T-cell (primary cell): ENCODE results near the gene PPP3CA. TPM values are rescaled to one million over a fixed set of nuclear protein-coding genes. Genes with fewer than 3 reads are reported as not detected.

Source experiments
- ATAC-seq, 4 experiments: fragments of 200-7000 bp in 3 of 4; fragments of 150-1000 bp in 1 of 4; cut with Tn5 transposase; replicated peaks in 1 of 4; 1 replicate in 3 of 4; 2 replicates in 1 of 4; pipeline ENCODE4 v1.10.0; 2021; ENCODE audit warnings: moderate library complexity in 3 of 4, mild to moderate bottlenecking in 2 of 4, moderate number of reproducible peaks in 1 of 4
- CTCF ChIA-PET, 2 donors: fragments of 300-600 bp; sonication (Branson Sonifier 250); formaldehyde crosslinking; loops; one replicate each; lab custom pipeline; 2022; ENCODE audit warnings: antibody characterized with exemption in 2 of 2; lab: Charles Lee
- POLR2A ChIA-PET, 2 donors: fragments of 300-600 bp; sonication (Branson Sonifier 250); formaldehyde crosslinking; loops; one replicate each; lab custom pipeline; 2022; ENCODE audit warnings: antibody characterized with exemption in 2 of 2; lab: Charles Lee
- DNase-seq, 35 experiments: peaks; one replicate each; pipeline versions ENCODE4 v3.0.0 to v3.0.0-alpha.2; 2013 to 2023
- H3K27ac ChIP-seq: one replicate; pipeline ENCODE4 v1.5.1; 2013; ENCODE audit warnings: low read length
- H3K27me3 ChIP-seq, 2 experiments: replicated peaks in 1 of 2; 1 replicate in 1 of 2; 2 replicates in 1 of 2; pipeline versions ENCODE4 v1.6.1 to v1.7.0; 2013; ENCODE audit warnings: low read length in 1 of 2, mixed read lengths in 1 of 2; ENCODE audit not compliant: control insufficient read depth in 2 of 2, insufficient read depth in 2 of 2; ENCODE audit errors: extremely low read depth in 1 of 2
- H3K36me3 ChIP-seq, 2 donors: 1 replicate in 1 of 2; 2 replicates in 1 of 2; pipeline versions ENCODE4 v1.6.1 to v1.7.0; 2013; ENCODE audit warnings: low read length in 1 of 2; ENCODE audit not compliant: control insufficient read depth in 2 of 2, insufficient read depth in 1 of 2; ENCODE audit errors: extremely low read depth in 1 of 2
- H3K4me1 ChIP-seq, 2 experiments: 1 replicate in 1 of 2; 2 replicates in 1 of 2; pipeline versions ENCODE4 v1.6.1 to v1.7.0; 2013; ENCODE audit warnings: low read length in 2 of 2, mixed read lengths in 1 of 2; ENCODE audit not compliant: insufficient read depth in 2 of 2, control insufficient read depth in 1 of 2; ENCODE audit errors: extremely low read depth in 1 of 2
- H3K4me3 ChIP-seq, 2 donors: 1 replicate in 1 of 2; 2 replicates in 1 of 2; pipeline versions ENCODE4 v1.5.1 to v1.7.0; 2013; ENCODE audit warnings: mild to moderate bottlenecking in 2 of 2, low read length in 1 of 2, moderate library complexity in 1 of 2; ENCODE audit not compliant: control insufficient read depth in 1 of 2; ENCODE audit errors: extremely low read depth in 1 of 2
- H3K9me3 ChIP-seq: 2 replicates; pipeline ENCODE4 v1.7.0; 2013
- H3K27ac Mint-ChIP-seq, 2 donors: one replicate each; pipeline ENCODE4 v1.8.0; 2020 to 2021; ENCODE audit warnings: mild to moderate bottlenecking in 2 of 2, mixed read lengths in 2 of 2
- H3K27me3 Mint-ChIP-seq, 2 donors: one replicate each; pipeline ENCODE4 v1.8.0; 2021 to 2022; ENCODE audit warnings: mixed read lengths in 2 of 2
- H3K36me3 Mint-ChIP-seq: one replicate; pipeline ENCODE4 v1.8.0; 2021; ENCODE audit warnings: mixed read lengths
- H3K4me1 Mint-ChIP-seq, 3 donors: one replicate each; pipeline ENCODE4 v1.8.0; 2020 to 2022; ENCODE audit warnings: mixed read lengths in 3 of 3, mild to moderate bottlenecking in 1 of 3
- H3K4me3 Mint-ChIP-seq, 3 donors: one replicate each; pipeline ENCODE4 v1.8.0; 2020 to 2022; ENCODE audit warnings: mild to moderate bottlenecking in 3 of 3, mixed read lengths in 3 of 3, moderate library complexity in 3 of 3
- H3K9me3 Mint-ChIP-seq, 3 donors: one replicate each; pipeline ENCODE4 v1.8.0; 2020 to 2022; ENCODE audit warnings: mixed read lengths in 3 of 3
- WGBS: methylation state at CpG from one replicate; pipeline ENCODE4 v1.1.5; 2013; ENCODE audit warnings: missing lambda C conversion rate; ENCODE audit not compliant: insufficient coverage; 5-methylcytosine and 5-hydroxymethylcytosine counted together
- total RNA-seq, 35 experiments: library from RNA in 6 of 35; stranded (reverse) in 6 of 35; fragments of 120-200 nt in 1 of 35; gene quantifications; one replicate each; pipeline versions ENCODE4 v1.2.1 to v1.2.4 and lab custom pipeline; 2013 to 2026

Gene PPP3CA
- total RNA-seq, 5 donors from 2014 or later (not counting 1 experiment from before 2014, with no cell fraction given), result 28.2 to 35.7 (median 33.5) TPM

GRCh38 chr4:101262683-101263082 lies 84.6 kb downstream of the PPP3CA start:
- Mint-ChIP-seq H3K4me1 (peaks cover 55 to 75% (median 61%) of the 10 kb centered on the region in 3 donors), H3K9me3 (no peaks in the 10 kb centered on the region), H3K27me3 (no peaks in the 10 kb centered on the region), H3K4me3 (no peak overlapping the region), H3K36me3 (no peaks in the 10 kb centered on the region), H3K27ac (no peak overlapping the region)
- DNase-seq, result no peak
- CTCF ChIA-PET, result no interaction called here
- Histone ChIP-seq H3K4me1 (peaks cover 0 to 6% of the 10 kb centered on the region in 2 experiments), H3K9me3 (no peaks in the 10 kb centered on the region), H3K27me3 (no peaks in the 10 kb centered on the region), H3K36me3 (no peaks in the 10 kb centered on the region), H3K27ac (no peak overlapping the region), H3K4me3 (no peak overlapping the region)
- no peak for ATAC-seq
- POLR2A ChIA-PET, result interaction anchor here in 1 of 2 donors (0.6 kb wide), 1 partner anchor 16 kb away, joined by 8 read pairs; no protein-coding TSS in a partner anchor

GRCh38 chr4:101259876-101260275 lies 87.5 kb downstream of the PPP3CA start:
- CTCF ChIA-PET, result no interaction called here
- Mint-ChIP-seq H3K4me1 (peaks cover 54 to 75% (median 63%) of the 10 kb centered on the region in 3 donors), H3K36me3 (no peaks in the 10 kb centered on the region), H3K4me3 (no peak overlapping the region), H3K9me3 (no peaks in the 10 kb centered on the region), H3K27ac (no peak overlapping the region), H3K27me3 (no peaks in the 10 kb centered on the region)
- Histone ChIP-seq H3K9me3 (no peaks in the 10 kb centered on the region), H3K4me3 (no peak overlapping the region), H3K36me3 (no peaks in the 10 kb centered on the region), H3K27me3 (no peaks in the 10 kb centered on the region), H3K27ac (no peak overlapping the region), H3K4me1 (peaks cover 0 to 6% of the 10 kb centered on the region in 2 experiments)
- DNase-seq (no peak), ATAC-seq (no peak)
- no CpG with 5 or more reads among the region's 4 CpGs for WGBS
- POLR2A ChIA-PET, result no interaction called here

GRCh38 chr4:101258883-101259282 lies 88.4 kb downstream of the PPP3CA start:
- CTCF ChIA-PET, result no interaction called here
- peak overlapping the region in 1 of 3 donors; percentile 18 for H3K4me3 Mint-ChIP-seq
- no peak for ATAC-seq

GRCh38 chr4:101256222-101256621 lies 91.1 kb downstream of the PPP3CA start:
- ATAC-seq (no peak), DNase-seq (no peak)
- no peaks in the 10 kb centered on the region for H3K27me3 ChIP-seq
- H3K4me1 ChIP-seq, result peaks cover 0 to 6% of the 10 kb centered on the region in 2 experiments
- H3K4me3 Mint-ChIP-seq, result no peak overlapping the region
- H3K4me3 ChIP-seq, result no peak overlapping the region
- H3K4me1 Mint-ChIP-seq, result peaks cover 62 to 70% (median 67%) of the 10 kb centered on the region in 3 donors
- no peak overlapping the region for H3K27ac ChIP-seq
- ChIA-PET POLR2A (no interaction called here), CTCF (no interaction called here)
- H3K36me3 ChIP-seq, result no peaks in the 10 kb centered on the region
- H3K9me3 Mint-ChIP-seq, result no peaks in the 10 kb centered on the region
- H3K27ac Mint-ChIP-seq, result no peak overlapping the region
- H3K9me3 ChIP-seq, result no peaks in the 10 kb centered on the region
- no peaks in the 10 kb centered on the region for H3K36me3 Mint-ChIP-seq
- no peaks in the 10 kb centered on the region for H3K27me3 Mint-ChIP-seq

More at GRCh38 chr4:101258883-101259282, 88.4 kb downstream of the PPP3CA start:
- Histone ChIP-seq H3K9me3 (no peaks in the 10 kb centered on the region), H3K27ac (no peak overlapping the region), H3K4me3 (no peak overlapping the region), H3K4me1 (peaks cover 0 to 6% of the 10 kb centered on the region in 2 experiments), H3K27me3 (no peaks in the 10 kb centered on the region), H3K36me3 (no peaks in the 10 kb centered on the region)
- H3K4me1 Mint-ChIP-seq, result peaks cover 54 to 71% (median 57%) of the 10 kb centered on the region in 3 donors
- DNase-seq, result no peak
- no peak overlapping the region for H3K27ac Mint-ChIP-seq
- POLR2A ChIA-PET, result no interaction called here
- 100% methylated on average over 1 of the region's 2 CpGs for WGBS
- H3K27me3 Mint-ChIP-seq, result no peaks in the 10 kb centered on the region
- H3K36me3 Mint-ChIP-seq, result no peaks in the 10 kb centered on the region
- H3K9me3 Mint-ChIP-seq, result no peaks in the 10 kb centered on the region

- WGBS, result no CpG with 5 or more reads among the region's 4 CpGs
- peaks cover 51 to 57% (median 53%) of the 10 kb centered on the region in 3 donors for H3K4me1 Mint-ChIP-seq
- POLR2A ChIA-PET, result no interaction called here
These were observed 92.5 kb downstream of the PPP3CA start for GRCh38 chr4:101254776-101255175.

DNA sequence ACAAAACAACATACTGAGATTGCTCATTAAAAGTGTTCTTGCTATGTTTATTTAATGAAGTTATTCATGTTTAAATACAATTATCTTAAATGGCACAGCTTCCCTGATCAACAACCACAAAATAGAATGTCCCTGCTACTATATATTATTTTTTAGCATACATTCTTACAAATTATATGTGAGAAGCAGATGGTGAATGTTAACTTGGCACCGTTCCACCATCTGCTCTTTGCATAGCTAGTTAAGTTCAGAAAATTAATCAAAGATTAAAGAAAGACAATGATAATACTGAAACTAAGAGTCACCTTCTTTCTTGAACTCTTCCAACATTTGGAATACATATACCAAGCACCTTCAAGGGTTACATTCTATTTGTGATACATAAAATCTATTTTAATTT lies 94.2 kb downstream of the PPP3CA start:
- Mint-ChIP-seq H3K4me1 (peaks cover 37 to 42% (median 38%) of the 10 kb centered on the region in 3 donors), H3K4me3 (no peak overlapping the region), H3K36me3 (no peaks in the 10 kb centered on the region), H3K27me3 (no peaks in the 10 kb centered on the region), H3K9me3 (no peaks in the 10 kb centered on the region), H3K27ac (no peak overlapping the region)
- ChIA-PET POLR2A (interaction anchor here in 1 of 2 donors (1.6 kb wide), 1 partner anchor 11 kb away, joined by 4 read pairs; no protein-coding TSS in a partner anchor), CTCF (no interaction called here)
- H3K27me3 ChIP-seq, result no peaks in the 10 kb centered on the region
- ATAC-seq (no peak), DNase-seq (no peak)
- no peak overlapping the region for H3K4me3 ChIP-seq
- no peak overlapping the region for H3K27ac ChIP-seq
- H3K9me3 ChIP-seq, result no peaks in the 10 kb centered on the region
- H3K4me1 ChIP-seq, result no peaks in the 10 kb centered on the region
- no peaks in the 10 kb centered on the region for H3K36me3 ChIP-seq
- WGBS, result no CpG with 5 or more reads among the region's 1 CpG

More at GRCh38 chr4:101254776-101255175, 92.5 kb downstream of the PPP3CA start:
- no peak overlapping the region for H3K4me3 Mint-ChIP-seq
- Histone ChIP-seq H3K4me1 (peaks cover 0 to 6% of the 10 kb centered on the region in 2 experiments), H3K27me3 (no peaks in the 10 kb centered on the region), H3K9me3 (no peaks in the 10 kb centered on the region), H3K4me3 (no peak overlapping the region), H3K36me3 (no peaks in the 10 kb centered on the region), H3K27ac (no peak overlapping the region)
- CTCF ChIA-PET, result no interaction called here
- H3K36me3 Mint-ChIP-seq, result no peaks in the 10 kb centered on the region
- H3K9me3 Mint-ChIP-seq, result no peaks in the 10 kb centered on the region
- H3K27me3 Mint-ChIP-seq, result no peaks in the 10 kb centered on the region
- ATAC-seq, result no peak
- no peak for DNase-seq
- H3K27ac Mint-ChIP-seq, result no peak overlapping the region

GRCh38 chr4:101252721-101253120 lies 94.6 kb downstream of the PPP3CA start:
- Histone ChIP-seq H3K9me3 (no peaks in the 10 kb centered on the region), H3K27me3 (no peaks in the 10 kb centered on the region), H3K4me3 (no peak overlapping the region), H3K36me3 (no peaks in the 10 kb centered on the region), H3K4me1 (no peaks in the 10 kb centered on the region), H3K27ac (no peak overlapping the region)
- H3K9me3 Mint-ChIP-seq, result no peaks in the 10 kb centered on the region
- no peak overlapping the region for H3K4me3 Mint-ChIP-seq
- peaks cover 35 to 39% (median 37%) of the 10 kb centered on the region in 3 donors for H3K4me1 Mint-ChIP-seq
- no peaks in the 10 kb centered on the region for H3K36me3 Mint-ChIP-seq
- H3K27ac Mint-ChIP-seq, result no peak overlapping the region
- CTCF ChIA-PET, result no interaction called here
- ATAC-seq (no peak), DNase-seq (no peak)
- POLR2A ChIA-PET, result no interaction called here
- no peaks in the 10 kb centered on the region for H3K27me3 Mint-ChIP-seq
- no CpG with 5 or more reads among the region's 2 CpGs for WGBS
